ENCODE results near the gene PHACTR3. TPM values are rescaled to one million over a fixed set of nuclear protein-coding genes. Genes with fewer than 3 reads are reported as not detected.

PHACTR3 gene
- total and polyA plus RNA-seq, 2 donors (not counting 3 experiments of a cell fraction or from before 2014, with no cell fraction given): not detected

- no peak overlapping the region for H2AFZ ChIP-seq (ENCODE audit: low read depth, low read length)
- no peak for FAIRE-seq
- POLR2A ChIA-PET: no interaction called here
- no peak overlapping the region for H3K9ac ChIP-seq (replicated peaks; ENCODE audit: extremely low read depth, insufficient read depth, low read length)
- CTCF ChIA-PET: no interaction called here
- no peak for TF ChIP-seq MYC (IDR thresholded peaks at IDR 0.05; ENCODE audit: low read depth, low read length)
- TF ChIP-seq POLR2A (IDR thresholded peaks at IDR 0.05; ENCODE audit: low read depth, low read length): no peak
- TF ChIP-seq MAX (IDR thresholded peaks at IDR 0.05; ENCODE audit: insufficient read depth, insufficient read length): no peak
- no peak for TF ChIP-seq EZH2 (IDR thresholded peaks at IDR 0.05; ENCODE audit: borderline replicate concordance, low read depth, low read length, severe bottlenecking)
- no peak for TF ChIP-seq POLR2AphosphoS5 (IDR thresholded peaks at IDR 0.05; ENCODE audit: insufficient read depth, low read depth, low read length)
- TF ChIP-seq JUN (IDR thresholded peaks at IDR 0.05; ENCODE audit: borderline replicate concordance, insufficient read depth, insufficient read length, low read depth): no peak
- no peak for TF ChIP-seq GATA2 (IDR thresholded peaks at IDR 0.05; ENCODE audit: insufficient read depth, insufficient read length, low read depth, low read length)
- TF ChIP-seq FOS (IDR thresholded peaks at IDR 0.05; ENCODE audit: borderline replicate concordance, insufficient read depth, low read length): no peak
- TF ChIP-seq CTCF (IDR thresholded peaks at IDR 0.05; ENCODE audit: extremely low read depth in 1 of 2, insufficient read depth in 1 of 2, low read depth in 1 of 2, low read length in 2 of 2): no peak
- H3K4me2 ChIP-seq (ENCODE audit: insufficient read depth, low read length): no peak overlapping the region
- no peak overlapping the region for H3K4me3 ChIP-seq (replicated peaks in 1 of 3; ENCODE audit: insufficient read depth in 1 of 3, low read depth in 1 of 3, low read length in 3 of 3)
- intact Hi-C loops (cut with micrococcal nuclease): no loop called here
- BruUV-seq (replicated peaks): no TSS peak
- dilution Hi-C loops (cut with MboI; ENCODE audit: extremely low pct_ligation_motif_present, low sequenced_read_pairs): no loop called here
- no peaks in the 10 kb centered on the region for H3K79me2 ChIP-seq (ENCODE audit: control insufficient read depth, insufficient read depth, low read length)
- peaks cover 3 to 5% of the 10 kb centered on the region in 2 experiments for H3K27me3 ChIP-seq (ENCODE audit: control insufficient read depth in 2 of 2, insufficient read depth in 2 of 2, low read length in 2 of 2)
- H3K9me1 ChIP-seq (replicated peaks; ENCODE audit: control insufficient read depth, extremely low read depth, insufficient read depth, low read length): no peaks in the 10 kb centered on the region
- H3K9me3 ChIP-seq (replicated peaks; ENCODE audit: control insufficient read depth, insufficient read depth, low read length): no peaks in the 10 kb centered on the region
- H3K27ac ChIP-seq (ENCODE audit: insufficient read depth, low read depth, low read length): no peak overlapping the region
- H3K4me1 ChIP-seq (ENCODE audit: control insufficient read depth, extremely low read depth, insufficient read depth, low read length): no peaks in the 10 kb centered on the region
- no peak for DNase-seq (ENCODE audit: low read depth, low spot score)
- no peaks in the 10 kb centered on the region for H3K36me3 ChIP-seq (ENCODE audit: control insufficient read depth in 2 of 2, extremely low read depth in 1 of 2, insufficient read depth in 2 of 2, low read length in 2 of 2)
- H4K20me1 ChIP-seq (replicated peaks; ENCODE audit: control insufficient read depth, extremely low read depth, insufficient read depth, low read length): no peaks in the 10 kb centered on the region
These were observed 631 bp downstream of the PHACTR3 start for GRCh38 chr20:59604741-59605600.
